HG02943 (cell line): Measurements from ENCODE around the gene CREB3L2.
"Not testable (repeated sequence)": the region's sequence is repeated elsewhere in the genome, so short reads cannot be mapped to it uniquely, and the experiment has no call there.

ENCODE experiments used
- ATAC-seq: cut with Tn5 transposase; IDR thresholded peaks from one replicate; pipeline ENCODE4 v1.9.1; 2021; ENCODE audit warnings: mild to moderate bottlenecking, low read depth, moderate library complexity; ENCODE audit not compliant: unreplicated experiment

Gene CREB3L2

GRCh38 chr7:137913985-137914384 lies 87.9 kb downstream of the CREB3L2 start:
- no peak for ATAC-seq

- ATAC-seq: no peak
Observed at GRCh38 chr7:137909042-137909441, 92.8 kb downstream of the CREB3L2 start.

DNA sequence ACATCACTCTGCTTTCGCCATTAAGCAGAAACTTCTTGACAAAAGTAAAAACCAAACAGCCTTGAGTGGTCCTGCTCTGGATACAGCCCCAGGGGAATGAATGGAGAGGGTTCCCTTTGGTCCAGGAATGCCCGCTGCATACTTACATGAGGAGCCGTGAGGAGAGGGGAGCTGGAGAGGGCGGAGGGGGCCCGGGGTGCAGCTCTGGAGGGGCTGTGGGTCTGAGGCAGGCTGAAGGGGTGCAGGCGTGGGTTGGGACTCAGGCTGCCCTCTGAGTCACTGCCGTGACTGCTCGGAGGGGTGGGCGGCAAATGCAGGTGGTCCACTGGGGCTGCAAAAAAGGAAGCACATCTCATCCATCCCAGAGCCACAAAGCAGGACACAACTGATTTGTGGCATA lies 93.8 kb downstream of the CREB3L2 start:
- ATAC-seq: no peak

DNA sequence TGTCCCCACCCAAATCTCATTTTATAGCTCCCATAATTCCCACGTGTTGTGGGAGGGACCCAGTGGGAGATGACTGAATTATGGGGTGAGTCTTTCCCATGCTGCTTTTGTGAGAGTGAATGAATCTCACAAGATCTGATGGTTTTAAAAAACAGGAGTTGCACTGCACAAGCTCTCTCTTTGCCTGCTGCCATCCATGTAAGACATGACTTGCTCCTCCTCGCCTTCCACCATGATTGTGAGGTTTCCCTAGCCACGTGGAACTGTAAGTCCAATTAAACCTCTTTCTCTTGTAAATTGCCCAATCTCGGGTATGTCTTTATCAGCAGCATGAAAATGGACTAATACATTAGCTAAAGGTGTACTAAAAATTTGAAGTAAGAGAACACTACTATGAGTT lies 95.2 kb downstream of the CREB3L2 start:
- ATAC-seq: not testable (repeated sequence)

DNA sequence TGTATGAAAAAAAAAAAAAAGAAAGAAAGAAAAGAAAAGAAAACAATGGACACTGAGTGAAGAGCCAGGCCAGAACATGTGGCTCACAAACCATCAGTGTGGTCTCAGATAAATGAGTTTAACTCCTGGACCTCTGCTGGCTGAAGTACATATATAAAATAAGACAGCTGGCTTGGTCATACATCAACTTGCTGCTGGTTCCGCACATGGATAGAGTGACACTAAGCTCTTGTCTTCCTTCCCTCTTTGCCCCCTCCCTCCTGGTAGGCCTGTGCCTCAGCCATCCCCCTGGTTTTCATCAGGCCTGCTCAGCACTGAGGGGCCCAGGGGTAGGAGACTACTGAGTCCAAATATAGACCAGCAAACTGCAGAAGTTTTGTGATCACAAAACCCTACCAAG lies 97.1 kb downstream of the CREB3L2 start:
- no peak for ATAC-seq

- peak; percentile 73 for ATAC-seq
Observed at GRCh38 chr7:137903382-137904169, 98.3 kb downstream of the CREB3L2 start.

DNA sequence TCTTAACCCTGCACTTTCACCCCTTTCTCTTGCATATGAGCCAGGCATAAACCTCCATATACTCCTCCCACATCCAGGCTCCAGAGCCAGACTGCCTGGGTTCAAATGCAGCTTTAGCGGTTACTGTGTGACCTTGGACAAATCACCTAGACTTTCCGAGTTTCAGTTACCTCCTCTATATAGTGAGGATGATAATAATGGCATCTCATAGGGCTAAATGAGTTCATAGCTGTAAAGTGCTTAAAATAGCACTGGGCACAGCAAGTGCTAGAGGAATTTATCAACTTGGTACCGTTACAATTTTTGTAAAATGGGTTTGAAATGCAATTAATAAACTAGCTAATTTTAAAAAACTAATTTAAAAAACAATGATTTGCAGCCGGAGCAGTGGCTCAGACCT lies 101.7 kb downstream of the CREB3L2 start:
- no peak for ATAC-seq

- peak; percentile 78 for ATAC-seq
Observed at GRCh38 chr7:137898839-137899721, 102.8 kb downstream of the CREB3L2 start.

DNA sequence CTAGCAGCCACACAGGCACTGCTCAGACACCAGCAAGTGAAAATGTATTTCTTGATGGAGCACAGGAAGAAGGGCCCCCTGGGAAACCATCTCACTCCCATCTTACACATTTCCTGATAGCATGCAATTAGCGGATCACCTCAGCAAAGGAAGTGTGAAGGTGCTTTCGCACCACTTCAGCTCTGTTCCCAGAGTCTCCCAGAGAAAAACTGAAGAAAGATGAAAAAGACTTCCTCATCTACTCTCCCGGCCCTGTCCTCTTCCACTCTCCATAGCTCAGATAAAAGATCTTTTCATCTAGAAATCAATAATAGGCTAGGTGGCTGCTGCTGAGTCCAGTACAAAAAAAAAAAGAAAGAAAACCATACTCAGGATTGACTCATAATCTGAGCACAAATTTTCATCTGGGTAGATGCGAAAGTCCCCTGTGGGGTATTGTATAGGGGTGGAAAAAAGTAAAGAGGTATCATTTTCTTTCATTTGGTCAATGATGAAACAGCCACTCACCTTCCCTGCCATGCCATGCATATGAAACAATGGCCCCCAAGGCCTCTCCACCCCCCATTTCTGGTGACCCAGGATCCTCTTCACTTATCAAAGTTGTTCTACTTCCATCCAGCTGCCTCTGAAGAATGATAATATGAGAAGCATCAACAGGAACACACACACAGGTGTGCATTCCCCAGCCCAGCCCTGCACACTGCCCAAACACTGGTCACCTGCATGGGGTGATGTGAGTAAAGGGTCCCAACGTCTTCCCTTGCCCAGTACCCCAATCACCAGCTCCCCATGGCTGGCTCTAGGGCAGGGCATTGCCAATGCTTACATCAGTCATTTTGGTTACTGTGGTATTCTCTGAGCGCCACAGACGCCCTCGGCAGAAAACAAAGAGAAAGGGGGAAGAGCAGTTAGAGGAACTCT lies 106.3 kb downstream of the CREB3L2 start:
- ATAC-seq: no peak

GRCh38 chr7:137893143-137893742 lies 108.6 kb downstream of the CREB3L2 start:
- no peak for ATAC-seq

GRCh38 chr7:137891016-137891655 lies 110.8 kb downstream of the CREB3L2 start:
- ATAC-seq: no peak

DNA sequence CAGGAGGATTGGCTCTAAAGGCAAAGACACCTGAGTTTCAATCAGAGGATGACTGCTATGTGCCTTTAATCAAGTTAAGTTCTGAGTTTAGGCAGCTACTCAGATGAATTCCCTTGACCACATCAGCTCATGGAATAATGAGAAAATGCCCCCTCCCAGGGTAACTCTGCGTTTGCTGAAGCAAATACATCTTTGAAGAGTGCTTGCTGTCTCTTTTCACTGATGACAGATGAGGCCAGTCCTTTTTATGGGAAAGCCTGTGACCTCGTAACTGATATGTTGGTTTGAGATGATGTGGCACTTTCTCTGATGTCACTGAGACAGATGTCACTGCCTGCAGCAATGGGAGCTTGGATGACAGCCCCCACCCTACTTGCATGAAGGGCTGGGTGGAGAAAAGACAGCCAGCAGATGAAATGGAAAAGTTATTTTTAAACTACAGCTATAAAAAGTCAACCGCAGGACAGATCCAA lies 111.4 kb downstream of the CREB3L2 start:
- no peak for ATAC-seq

DNA sequence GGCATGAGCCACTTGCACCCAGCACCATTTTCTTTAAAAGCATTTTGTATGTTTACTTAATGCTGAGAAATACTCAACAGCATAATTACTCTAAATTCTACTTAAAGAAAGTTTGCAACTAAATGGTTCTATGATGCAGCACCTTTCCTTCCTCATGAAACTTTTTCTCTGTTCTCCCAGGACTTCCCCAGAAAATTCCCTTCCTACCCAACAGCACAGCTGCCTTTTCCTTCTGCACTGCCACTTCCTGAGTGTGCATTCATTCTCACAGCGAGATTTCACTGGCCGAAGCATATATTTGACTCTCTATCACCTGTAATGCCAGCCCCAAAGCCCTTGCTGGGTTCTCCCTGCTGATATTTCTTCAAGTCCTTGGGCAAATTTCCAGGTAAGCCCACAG lies 113.6 kb downstream of the CREB3L2 start:
- ATAC-seq: no peak

GRCh38 chr7:137886746-137887145 lies 115.1 kb downstream of the CREB3L2 start:
- ATAC-seq: no peak

DNA sequence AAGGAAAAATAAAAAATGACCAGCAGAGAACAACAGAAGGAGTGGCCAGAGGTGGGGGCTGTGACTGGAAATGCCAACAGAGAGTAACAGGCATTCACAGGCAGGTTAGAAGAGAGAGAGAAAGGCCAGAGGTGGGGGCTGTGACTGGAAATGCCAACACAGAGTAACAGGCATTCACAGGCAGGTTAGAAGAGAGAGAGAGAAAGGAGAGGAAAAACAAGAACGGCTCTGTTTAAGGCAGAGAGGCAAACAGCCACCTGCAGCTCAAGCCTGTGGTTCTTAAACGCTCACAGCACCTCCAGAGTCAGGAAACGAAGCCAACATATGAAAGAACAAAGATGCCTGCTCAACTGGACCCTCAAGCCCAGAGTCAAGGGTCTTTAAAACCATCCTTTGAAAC lies 115.6 kb downstream of the CREB3L2 start:
- no peak for ATAC-seq

DNA sequence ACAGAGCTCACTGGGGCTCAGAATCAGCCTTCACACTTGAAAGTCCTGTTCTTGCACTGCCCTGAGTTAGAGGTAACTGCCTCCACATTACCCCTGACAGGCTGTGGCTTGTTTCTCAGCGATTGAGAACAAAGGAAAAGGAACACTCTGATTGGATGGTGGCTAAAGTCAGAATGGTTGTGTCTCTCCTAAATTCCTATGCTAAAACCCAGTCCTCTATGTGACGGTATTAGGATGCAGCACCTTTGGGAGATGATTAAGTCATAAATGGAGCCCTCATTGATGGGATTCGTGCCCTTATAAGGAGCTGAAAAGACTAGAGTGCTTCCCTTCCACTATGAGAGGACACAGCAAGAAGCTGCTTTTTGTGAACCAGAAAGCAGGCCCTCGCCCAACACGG lies 116.2 kb downstream of the CREB3L2 start:
- no peak for ATAC-seq

DNA sequence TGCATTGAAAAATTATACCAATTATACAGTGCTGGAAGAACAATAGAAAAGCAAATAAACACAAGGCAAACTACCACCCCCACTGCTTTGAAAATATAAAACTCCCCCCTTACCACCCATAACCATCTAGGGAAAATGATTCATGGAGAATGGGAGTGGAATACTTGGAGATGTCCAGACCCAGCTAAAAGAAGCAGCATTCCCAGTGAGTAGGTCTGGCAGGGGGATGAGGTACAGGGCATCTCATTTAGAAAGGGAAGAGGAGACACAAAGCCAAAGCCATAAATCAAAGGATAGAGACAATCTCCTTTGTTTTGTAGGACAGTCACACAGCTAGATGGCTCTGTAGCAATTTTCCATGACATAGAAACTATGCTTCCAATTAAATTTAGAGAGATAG lies 119.1 kb downstream of the CREB3L2 start:
- ATAC-seq: no peak

GRCh38 chr7:137882261-137882668 lies 119.6 kb downstream of the CREB3L2 start:
- ATAC-seq: no peak

DNA sequence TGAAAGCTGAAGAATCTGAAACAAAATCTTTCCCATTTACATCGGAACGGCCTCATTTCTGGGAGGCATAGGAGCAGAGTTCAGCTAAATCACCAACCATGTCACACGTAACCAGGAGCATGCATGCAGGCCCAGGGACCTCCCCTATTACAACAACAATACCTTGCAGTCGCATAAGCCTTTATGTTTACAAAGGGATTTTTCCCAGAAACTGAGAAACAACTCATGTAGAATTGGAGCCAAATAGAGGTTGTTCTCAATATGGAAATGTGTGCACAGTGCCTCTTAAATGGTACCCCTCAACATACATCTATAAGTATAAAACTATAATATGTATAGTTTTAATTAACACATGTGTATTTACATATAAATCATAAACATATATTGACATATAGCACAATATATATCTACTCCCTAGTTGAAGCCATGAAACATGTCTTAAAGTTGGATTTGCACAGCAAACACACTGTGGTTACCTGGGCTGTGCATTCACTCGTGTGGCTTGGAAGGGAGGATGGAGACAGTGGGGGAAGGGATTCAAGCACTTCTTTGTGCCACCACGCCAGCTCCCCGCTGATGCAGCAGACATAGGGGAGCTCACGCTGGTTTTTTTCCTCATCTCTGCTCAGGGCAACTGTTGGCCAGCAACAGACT lies 120.2 kb downstream of the CREB3L2 start:
- no peak for ATAC-seq
